ENCODE data around the gene PCDH9.

DNA sequence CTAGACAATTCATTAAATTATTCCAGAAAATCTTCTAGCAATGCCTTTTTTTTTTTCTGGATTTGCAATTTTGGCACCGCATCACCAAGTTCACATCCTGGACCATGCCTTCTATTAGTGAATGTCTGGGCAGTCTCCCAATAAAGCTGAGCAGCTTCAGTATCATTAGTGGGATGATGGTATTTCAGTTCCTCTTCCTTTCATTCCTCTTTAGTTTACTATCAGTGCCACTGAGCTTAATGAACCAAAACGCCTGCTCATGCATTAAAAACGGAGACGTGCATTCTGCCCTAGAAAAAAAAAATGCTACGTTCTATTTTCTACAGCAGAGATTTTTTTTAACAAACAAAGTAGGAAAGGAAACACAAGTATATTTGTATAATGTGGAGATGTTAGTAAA lies 343.0 kb downstream of the PCDH9 start:
- TF ChIP-seq, protein P1, sequence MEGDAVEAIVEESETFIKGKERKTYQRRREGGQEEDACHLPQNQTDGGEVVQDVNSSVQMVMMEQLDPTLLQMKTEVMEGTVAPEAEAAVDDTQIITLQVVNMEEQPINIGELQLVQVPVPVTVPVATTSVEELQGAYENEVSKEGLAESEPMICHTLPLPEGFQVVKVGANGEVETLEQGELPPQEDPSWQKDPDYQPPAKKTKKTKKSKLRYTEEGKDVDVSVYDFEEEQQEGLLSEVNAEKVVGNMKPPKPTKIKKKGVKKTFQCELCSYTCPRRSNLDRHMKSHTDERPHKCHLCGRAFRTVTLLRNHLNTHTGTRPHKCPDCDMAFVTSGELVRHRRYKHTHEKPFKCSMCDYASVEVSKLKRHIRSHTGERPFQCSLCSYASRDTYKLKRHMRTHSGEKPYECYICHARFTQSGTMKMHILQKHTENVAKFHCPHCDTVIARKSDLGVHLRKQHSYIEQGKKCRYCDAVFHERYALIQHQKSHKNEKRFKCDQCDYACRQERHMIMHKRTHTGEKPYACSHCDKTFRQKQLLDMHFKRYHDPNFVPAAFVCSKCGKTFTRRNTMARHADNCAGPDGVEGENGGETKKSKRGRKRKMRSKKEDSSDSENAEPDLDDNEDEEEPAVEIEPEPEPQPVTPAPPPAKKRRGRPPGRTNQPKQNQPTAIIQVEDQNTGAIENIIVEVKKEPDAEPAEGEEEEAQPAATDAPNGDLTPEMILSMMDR (IDR thresholded peaks at IDR 0.05), result no peak
- TF ChIP-seq POLR2AphosphoS5 (IDR thresholded peaks at IDR 0.05; ENCODE audit: low read depth, low read length) (no peak), TCF7L2 (IDR thresholded peaks at IDR 0.05; ENCODE audit: low read depth, low read length) (no peak)
- TF ChIP-seq, protein P2, sequence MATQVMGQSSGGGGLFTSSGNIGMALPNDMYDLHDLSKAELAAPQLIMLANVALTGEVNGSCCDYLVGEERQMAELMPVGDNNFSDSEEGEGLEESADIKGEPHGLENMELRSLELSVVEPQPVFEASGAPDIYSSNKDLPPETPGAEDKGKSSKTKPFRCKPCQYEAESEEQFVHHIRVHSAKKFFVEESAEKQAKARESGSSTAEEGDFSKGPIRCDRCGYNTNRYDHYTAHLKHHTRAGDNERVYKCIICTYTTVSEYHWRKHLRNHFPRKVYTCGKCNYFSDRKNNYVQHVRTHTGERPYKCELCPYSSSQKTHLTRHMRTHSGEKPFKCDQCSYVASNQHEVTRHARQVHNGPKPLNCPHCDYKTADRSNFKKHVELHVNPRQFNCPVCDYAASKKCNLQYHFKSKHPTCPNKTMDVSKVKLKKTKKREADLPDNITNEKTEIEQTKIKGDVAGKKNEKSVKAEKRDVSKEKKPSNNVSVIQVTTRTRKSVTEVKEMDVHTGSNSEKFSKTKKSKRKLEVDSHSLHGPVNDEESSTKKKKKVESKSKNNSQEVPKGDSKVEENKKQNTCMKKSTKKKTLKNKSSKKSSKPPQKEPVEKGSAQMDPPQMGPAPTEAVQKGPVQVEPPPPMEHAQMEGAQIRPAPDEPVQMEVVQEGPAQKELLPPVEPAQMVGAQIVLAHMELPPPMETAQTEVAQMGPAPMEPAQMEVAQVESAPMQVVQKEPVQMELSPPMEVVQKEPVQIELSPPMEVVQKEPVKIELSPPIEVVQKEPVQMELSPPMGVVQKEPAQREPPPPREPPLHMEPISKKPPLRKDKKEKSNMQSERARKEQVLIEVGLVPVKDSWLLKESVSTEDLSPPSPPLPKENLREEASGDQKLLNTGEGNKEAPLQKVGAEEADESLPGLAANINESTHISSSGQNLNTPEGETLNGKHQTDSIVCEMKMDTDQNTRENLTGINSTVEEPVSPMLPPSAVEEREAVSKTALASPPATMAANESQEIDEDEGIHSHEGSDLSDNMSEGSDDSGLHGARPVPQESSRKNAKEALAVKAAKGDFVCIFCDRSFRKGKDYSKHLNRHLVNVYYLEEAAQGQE (IDR thresholded peaks at IDR 0.05; ENCODE audit: insufficient read depth in 1 of 2, low read depth in 2 of 2, low read length in 1 of 2), result no peak
